K562 (cell line): ENCODE measurements around the gene CNOT4. TPM values are rescaled to one million over a fixed set of nuclear protein-coding genes. Genes with fewer than 3 reads are reported as not detected.

Source experiments
- BRD4 ChIP-seq: fragments of 200-600 bp; sonication (generic); IDR thresholded peaks from 2 replicates; pipeline ENCODE4 v1.6.1; 2017; ENCODE audit warnings: inconsistent platforms
- IRF2 ChIP-seq: sonication (generic); formaldehyde crosslinking; IDR thresholded peaks from 2 replicates; pipeline ENCODE4 v1.8.1; 2022; ENCODE audit warnings: mild to moderate bottlenecking, missing genetic modification reagents
- KAT8 ChIP-seq: fragments of 450-650 bp; IDR thresholded peaks from 2 replicates; pipeline ENCODE4 v1.6.1; 2016; ENCODE audit warnings: low read depth, mild to moderate bottlenecking
- MEF2A ChIP-seq: IDR thresholded peaks from 2 replicates; pipeline ENCODE4 v1.6.1; 2011; ENCODE audit warnings: low read depth, mild to moderate bottlenecking, low read length, moderate library complexity; ENCODE audit not compliant: control insufficient read depth
- MYNN ChIP-seq, 2 experiments: sonication (generic); formaldehyde crosslinking in 1 of 2; IDR thresholded peaks; 2 replicates each; pipeline versions ENCODE4 v1.5.0 to v1.6.1; 2016 to 2020; ENCODE audit warnings: antibody characterized with exemption in 1 of 2, missing genetic modification reagents in 1 of 2
- NR2C1 ChIP-seq, 2 experiments: fragments of 450-650 bp; IDR thresholded peaks; 2 replicates each; pipeline ENCODE4 v1.6.1; 2017; ENCODE audit warnings: mild to moderate bottlenecking in 2 of 2, antibody characterized with exemption in 1 of 2, inconsistent platforms in 1 of 2, missing compliant biosample characterization in 1 of 2, missing genetic modification characterization in 1 of 2
- TARDBP ChIP-seq: fragments of 450-650 bp; IDR thresholded peaks from 2 replicates; pipeline ENCODE4 v1.6.1; 2016
- ZNF12 ChIP-seq: sonication (generic); formaldehyde crosslinking; IDR thresholded peaks from 2 replicates; pipeline ENCODE4 v1.4.0; 2020; ENCODE audit warnings: mild to moderate bottlenecking, missing genetic modification reagents
- ZNF23 ChIP-seq: fragments of 250-450 bp; sonication (Bioruptor Pico); IDR thresholded peaks from 2 replicates; pipeline ENCODE4 v1.4.0; 2020; ENCODE audit warnings: mild to moderate bottlenecking
- polyA plus RNA-seq, 8 experiments: library from polyadenylated mRNA; depleted of rRNA in 4 of 8; stranded (reverse) in 5 of 8; unstranded in 3 of 8; fragments of >200 nt; fragmentation: Nextera tagmentation in 2 of 8; fragmentation: Illumina TruSeq in 1 of 8; extraction: Ambion mirVana in 2 of 8; extraction: Trizol in 1 of 8; gene quantifications; 2 replicates each; pipeline versions ENCODE4 v1.2.1 to v1.2.3, GENCODE V29; 2011 to 2014; ENCODE audit warnings: inconsistent platforms in 1 of 8, missing spikeins in 1 of 8
- total RNA-seq, 7 experiments: library from RNA; depleted of rRNA in 6 of 7; stranded (reverse); fragments of >200 nt in 6 of 7; fragmentation: Illumina TruSeq in 2 of 7; extraction: Trizol in 2 of 7; gene quantifications; 2 replicates each; pipeline versions ENCODE4 v1.2.1 to v1.2.3, GENCODE V29; 2011 to 2021; ENCODE audit warnings: low replicate concordance in 1 of 7
- TF ChIP-seq, protein P1 (sequence below), 2 experiments: fragments of 450-650 bp; IDR thresholded peaks; 2 replicates each; pipeline ENCODE4 v1.6.1; 2016; ENCODE audit warnings: mild to moderate bottlenecking in 2 of 2, borderline replicate concordance in 1 of 2, low read depth in 1 of 2, moderate library complexity in 1 of 2
- TF ChIP-seq, protein P2 (sequence below), 3 experiments: fragments of 200-800 bp in 1 of 3; sonication (Bioruptor generic) in 1 of 3; sonication (generic) in 1 of 3; formaldehyde crosslinking in 1 of 3; IDR thresholded peaks; 2 replicates each; pipeline versions ENCODE4 v1.6.1 to v1.8.0; 2016 to 2022; ENCODE audit warnings: mild to moderate bottlenecking in 2 of 3, missing compliant biosample characterization in 2 of 3, missing genetic modification characterization in 2 of 3, missing genetic modification reagents in 1 of 3
- TF ChIP-seq, protein P3 (sequence below): fragments of 450-650 bp; IDR thresholded peaks from 2 replicates; pipeline ENCODE4 v1.7.1; 2018; ENCODE audit warnings: mild to moderate bottlenecking, low read depth; ENCODE audit not compliant: partially characterized antibody
- TF ChIP-seq, protein P4 (sequence below): fragments of 250-450 bp; sonication (Bioruptor Pico); IDR thresholded peaks from 2 replicates; pipeline ENCODE4 v1.9.0; 2021; ENCODE audit warnings: mild to moderate bottlenecking, inconsistent platforms

Gene CNOT4
- total and polyA plus RNA-seq, 9 of the 15 experiments (the other 6 are each of a cell fraction or from before 2014, with no cell fraction given) = 8.6 to 24.1 (median 15.4) TPM

DNA sequence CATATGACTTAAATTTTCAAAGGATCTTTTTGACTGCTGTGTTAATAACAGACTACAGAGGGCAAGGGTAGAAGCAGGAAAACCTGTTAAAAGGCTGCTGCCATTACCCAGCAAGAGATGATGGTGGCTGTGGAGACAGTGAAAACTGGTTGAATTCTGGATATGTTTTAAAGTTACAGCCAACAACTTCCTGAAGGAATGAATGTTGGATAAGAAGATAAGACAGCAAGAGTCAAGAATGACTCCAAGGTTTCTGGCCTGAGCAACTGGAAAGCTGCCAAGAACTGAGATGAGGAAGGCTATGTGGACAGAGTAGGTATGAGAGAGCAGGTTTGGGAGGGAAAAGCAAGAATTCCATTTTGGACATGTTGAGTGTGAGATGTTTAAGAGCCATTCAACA, 19.1 kb downstream of the CNOT4 start (continued):
- TF ChIP-seq, protein P1, sequence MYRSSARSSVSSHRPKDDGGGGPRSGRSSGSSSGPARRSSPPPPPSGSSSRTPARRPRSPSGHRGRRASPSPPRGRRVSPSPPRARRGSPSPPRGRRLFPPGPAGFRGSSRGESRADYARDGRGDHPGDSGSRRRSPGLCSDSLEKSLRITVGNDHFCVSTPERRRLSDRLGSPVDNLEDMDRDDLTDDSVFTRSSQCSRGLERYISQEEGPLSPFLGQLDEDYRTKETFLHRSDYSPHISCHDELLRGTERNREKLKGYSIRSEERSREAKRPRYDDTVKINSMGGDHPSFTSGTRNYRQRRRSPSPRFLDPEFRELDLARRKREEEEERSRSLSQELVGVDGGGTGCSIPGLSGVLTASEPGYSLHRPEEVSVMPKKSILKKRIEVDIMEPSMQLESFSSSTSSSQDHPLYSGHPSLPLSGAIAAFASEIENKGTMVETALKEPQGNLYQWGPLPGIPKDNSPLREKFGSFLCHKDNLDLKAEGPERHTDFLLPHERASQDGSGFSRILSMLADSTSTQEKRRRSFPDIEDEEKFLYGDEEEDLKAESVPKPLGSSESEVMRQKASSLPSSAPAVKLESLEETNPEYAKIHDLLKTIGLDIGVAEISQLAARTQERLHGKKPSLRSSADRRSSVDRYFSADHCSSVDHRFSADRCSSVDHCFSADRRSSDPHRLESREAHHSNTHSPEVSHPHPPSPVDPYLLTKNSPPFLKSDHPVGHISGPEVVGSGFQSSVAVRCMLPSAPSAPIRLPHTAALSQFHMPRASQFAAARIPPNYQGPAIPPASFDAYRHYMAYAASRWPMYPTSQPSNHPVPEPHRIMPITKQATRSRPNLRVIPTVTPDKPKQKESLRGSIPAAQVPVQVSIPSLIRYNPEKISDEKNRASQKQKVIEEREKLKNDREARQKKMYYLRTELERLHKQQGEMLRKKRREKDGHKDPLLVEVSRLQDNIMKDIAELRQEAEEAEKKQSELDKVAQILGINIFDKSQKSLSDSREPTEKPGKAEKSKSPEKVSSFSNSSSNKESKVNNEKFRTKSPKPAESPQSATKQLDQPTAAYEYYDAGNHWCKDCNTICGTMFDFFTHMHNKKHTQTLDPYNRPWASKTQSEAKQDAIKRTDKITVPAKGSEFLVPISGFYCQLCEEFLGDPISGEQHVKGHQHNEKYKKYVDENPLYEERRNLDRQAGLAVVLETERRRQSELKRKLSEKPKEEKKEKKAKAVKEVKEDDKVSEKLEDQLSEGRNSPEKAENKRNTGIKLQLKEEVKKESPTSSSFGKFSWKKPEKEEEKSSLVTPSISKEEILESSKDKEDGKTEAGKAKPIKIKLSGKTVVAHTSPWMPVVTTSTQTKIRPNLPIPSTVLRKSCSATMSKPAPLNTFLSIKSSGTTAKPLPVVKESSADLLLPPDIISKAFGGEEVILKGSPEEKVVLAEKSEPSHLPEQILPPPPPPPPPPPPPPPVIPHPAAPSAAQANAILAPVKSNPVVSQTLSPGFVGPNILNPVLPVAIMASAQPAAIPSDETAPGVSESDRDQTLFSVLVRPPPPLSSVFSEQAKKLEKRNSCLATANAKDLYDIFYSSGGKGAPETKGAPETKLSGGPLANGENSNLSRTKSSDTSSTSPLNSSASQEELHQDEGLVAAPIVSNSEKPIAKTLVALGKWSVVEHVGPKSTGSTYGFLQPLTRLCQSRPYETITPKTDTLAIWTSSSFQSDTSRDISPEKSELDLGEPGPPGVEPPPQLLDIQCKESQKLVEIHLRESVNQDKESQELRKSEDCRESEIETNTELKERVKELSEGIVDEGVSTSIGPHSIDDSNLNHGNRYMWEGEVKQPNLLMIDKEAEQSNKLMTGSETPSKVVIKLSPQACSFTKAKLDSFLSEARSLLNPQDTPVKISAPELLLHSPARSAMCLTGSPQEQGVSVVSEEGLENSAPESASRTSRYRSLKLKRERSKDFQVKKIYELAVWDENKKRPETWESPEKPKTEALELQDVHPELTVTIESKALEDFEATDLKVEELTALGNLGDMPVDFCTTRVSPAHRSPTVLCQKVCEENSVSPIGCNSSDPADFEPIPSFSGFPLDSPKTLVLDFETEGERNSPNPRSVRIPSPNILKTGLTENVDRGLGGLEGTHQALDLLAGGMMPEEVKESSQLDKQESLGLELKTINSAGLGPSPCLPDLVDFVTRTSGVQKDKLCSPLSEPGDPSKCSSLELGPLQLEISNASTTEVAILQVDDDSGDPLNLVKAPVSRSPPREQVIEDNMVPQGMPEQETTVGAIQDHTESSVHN (IDR thresholded peaks at IDR 0.05; ENCODE audit: borderline replicate concordance in 1 of 2, low read depth in 1 of 2) = 0 out of 4 replicates have a peak, but pooled peaks of 1 of the 2 experiments have one; percentile 16
- TF ChIP-seq TARDBP (0 out of 2 replicates have a peak, but pooled peaks have one; percentile 37), MEF2A (no peak), MYNN (IDR thresholded peaks at IDR 0.05) (no peak), MYNN (CRISPR knock-in tag; IDR thresholded peaks at IDR 0.05) (no peak), KAT8 (no peak), IRF2 (no peak), ZNF23 (CRISPR knock-in tag) (no peak), ZNF12 (CRISPR knock-in tag) (no peak), NR2C1 (IDR thresholded peaks at IDR 0.05) (no peak), NR2C1 (tag; IDR thresholded peaks at IDR 0.05) (no peak), BRD4 (0 out of 2 replicates have a peak, but pooled peaks have one; percentile 36)
- TF ChIP-seq, protein P2, sequence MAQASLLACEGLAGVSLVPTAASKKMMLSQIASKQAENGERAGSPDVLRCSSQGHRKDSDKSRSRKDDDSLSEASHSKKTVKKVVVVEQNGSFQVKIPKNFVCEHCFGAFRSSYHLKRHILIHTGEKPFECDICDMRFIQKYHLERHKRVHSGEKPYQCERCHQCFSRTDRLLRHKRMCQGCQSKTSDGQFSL (CRISPR knock-in tag; IDR thresholded peaks at IDR 0.05) = no peak
- TF ChIP-seq, protein P2 (tag; IDR thresholded peaks at IDR 0.05) = no peak
- TF ChIP-seq, protein P3, sequence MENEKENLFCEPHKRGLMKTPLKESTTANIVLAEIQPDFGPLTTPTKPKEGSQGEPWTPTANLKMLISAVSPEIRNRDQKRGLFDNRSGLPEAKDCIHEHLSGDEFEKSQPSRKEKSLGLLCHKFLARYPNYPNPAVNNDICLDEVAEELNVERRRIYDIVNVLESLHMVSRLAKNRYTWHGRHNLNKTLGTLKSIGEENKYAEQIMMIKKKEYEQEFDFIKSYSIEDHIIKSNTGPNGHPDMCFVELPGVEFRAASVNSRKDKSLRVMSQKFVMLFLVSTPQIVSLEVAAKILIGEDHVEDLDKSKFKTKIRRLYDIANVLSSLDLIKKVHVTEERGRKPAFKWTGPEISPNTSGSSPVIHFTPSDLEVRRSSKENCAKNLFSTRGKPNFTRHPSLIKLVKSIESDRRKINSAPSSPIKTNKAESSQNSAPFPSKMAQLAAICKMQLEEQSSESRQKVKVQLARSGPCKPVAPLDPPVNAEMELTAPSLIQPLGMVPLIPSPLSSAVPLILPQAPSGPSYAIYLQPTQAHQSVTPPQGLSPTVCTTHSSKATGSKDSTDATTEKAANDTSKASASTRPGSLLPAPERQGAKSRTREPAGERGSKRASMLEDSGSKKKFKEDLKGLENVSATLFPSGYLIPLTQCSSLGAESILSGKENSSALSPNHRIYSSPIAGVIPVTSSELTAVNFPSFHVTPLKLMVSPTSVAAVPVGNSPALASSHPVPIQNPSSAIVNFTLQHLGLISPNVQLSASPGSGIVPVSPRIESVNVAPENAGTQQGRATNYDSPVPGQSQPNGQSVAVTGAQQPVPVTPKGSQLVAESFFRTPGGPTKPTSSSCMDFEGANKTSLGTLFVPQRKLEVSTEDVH = no peak
- TF ChIP-seq, protein P4, sequence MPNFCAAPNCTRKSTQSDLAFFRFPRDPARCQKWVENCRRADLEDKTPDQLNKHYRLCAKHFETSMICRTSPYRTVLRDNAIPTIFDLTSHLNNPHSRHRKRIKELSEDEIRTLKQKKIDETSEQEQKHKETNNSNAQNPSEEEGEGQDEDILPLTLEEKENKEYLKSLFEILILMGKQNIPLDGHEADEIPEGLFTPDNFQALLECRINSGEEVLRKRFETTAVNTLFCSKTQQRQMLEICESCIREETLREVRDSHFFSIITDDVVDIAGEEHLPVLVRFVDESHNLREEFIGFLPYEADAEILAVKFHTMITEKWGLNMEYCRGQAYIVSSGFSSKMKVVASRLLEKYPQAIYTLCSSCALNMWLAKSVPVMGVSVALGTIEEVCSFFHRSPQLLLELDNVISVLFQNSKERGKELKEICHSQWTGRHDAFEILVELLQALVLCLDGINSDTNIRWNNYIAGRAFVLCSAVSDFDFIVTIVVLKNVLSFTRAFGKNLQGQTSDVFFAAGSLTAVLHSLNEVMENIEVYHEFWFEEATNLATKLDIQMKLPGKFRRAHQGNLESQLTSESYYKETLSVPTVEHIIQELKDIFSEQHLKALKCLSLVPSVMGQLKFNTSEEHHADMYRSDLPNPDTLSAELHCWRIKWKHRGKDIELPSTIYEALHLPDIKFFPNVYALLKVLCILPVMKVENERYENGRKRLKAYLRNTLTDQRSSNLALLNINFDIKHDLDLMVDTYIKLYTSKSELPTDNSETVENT (CRISPR knock-in tag) = no peak
